GM19035 (cell line): ENCODE measurements around the gene FBLN2.
"Not testable (repeated sequence)": the region's sequence is repeated elsewhere in the genome, so short reads cannot be mapped to it uniquely, and the experiment has no call there.

Source experiments
- ATAC-seq: cut with Tn5 transposase; IDR thresholded peaks from one replicate; pipeline ENCODE4 v1.9.1; 2021; ENCODE audit not compliant: unreplicated experiment

Gene FBLN2

GRCh38 chr3:13545952-13546454 is 2.9 kb upstream of the FBLN2 start:
- ATAC-seq: no peak

- no peak for ATAC-seq
These were observed 2.2 kb upstream of the FBLN2 start for GRCh38 chr3:13546667-13547171.

- no peak for ATAC-seq
These were observed 1.1 kb upstream of the FBLN2 start for GRCh38 chr3:13547591-13548371.

GRCh38 chr3:13549623-13550422 is 898 bp downstream of the FBLN2 start:
- no peak for ATAC-seq

GRCh38 chr3:13550423-13550690 is 1.4 kb downstream of the FBLN2 start:
- ATAC-seq: no peak

- no peak for ATAC-seq
These were observed 2.0 kb downstream of the FBLN2 start for GRCh38 chr3:13550791-13551360.

- no peak for ATAC-seq
These were observed 4.1 kb downstream of the FBLN2 start for GRCh38 chr3:13552857-13553652.

- no peak for ATAC-seq
These were observed 4.8 kb downstream of the FBLN2 start for GRCh38 chr3:13553686-13554085.

- no peak for ATAC-seq
These were observed 6.8 kb downstream of the FBLN2 start for GRCh38 chr3:13555753-13556152.

- no peak for ATAC-seq
These were observed 7.3 kb downstream of the FBLN2 start for GRCh38 chr3:13556207-13556606.

GRCh38 chr3:13556917-13557316 is 8.0 kb downstream of the FBLN2 start:
- no peak for ATAC-seq

GRCh38 chr3:13557417-13557816 is 8.5 kb downstream of the FBLN2 start:
- no peak for ATAC-seq

- ATAC-seq: no peak
These were observed 9.0 kb downstream of the FBLN2 start for GRCh38 chr3:13557926-13558325.

GRCh38 chr3:13558651-13559050 is 9.7 kb downstream of the FBLN2 start:
- ATAC-seq: no peak

GRCh38 chr3:13559764-13560525 is 11.0 kb downstream of the FBLN2 start:
- ATAC-seq: no peak

- ATAC-seq: no peak
These were observed 12.5 kb downstream of the FBLN2 start for GRCh38 chr3:13561376-13561775.

- no peak for ATAC-seq
These were observed 13.0 kb downstream of the FBLN2 start for GRCh38 chr3:13561967-13562366.

- ATAC-seq: not testable (repeated sequence)
These were observed 13.5 kb downstream of the FBLN2 start for GRCh38 chr3:13562421-13562820.

- no peak for ATAC-seq
These were observed 14.4 kb downstream of the FBLN2 start for GRCh38 chr3:13563321-13563720.

GRCh38 chr3:13563911-13564310 is 15.0 kb downstream of the FBLN2 start:
- no peak for ATAC-seq
